OCI-LY1 (cell line): ENCODE results near the gene SLC38A3.

Experiments
- H2AFZ ChIP-seq: fragments of 200-600 bp; sonication (generic), shearing (Covaris generic); 2 replicates; pipeline ENCODE4 v1.6.0; 2014; ENCODE audit warnings: antibody characterized with exemption, mild to moderate bottlenecking, low read length
- H3F3A ChIP-seq: fragments of 200-600 bp; sonication (generic), shearing (Covaris generic); 2 replicates; pipeline ENCODE4 v1.6.0; 2014; ENCODE audit warnings: mild to moderate bottlenecking, antibody characterized with exemption, low read length, moderate library complexity; ENCODE audit not compliant: insufficient read depth
- H3K27ac ChIP-seq: fragments of 200-600 bp; sonication (generic); 2 replicates; pipeline ENCODE4 v1.5.1; 2014; ENCODE audit warnings: low read length, mixed run types, mild to moderate bottlenecking, low read depth; ENCODE audit not compliant: poor library complexity, severe bottlenecking
- H3K27me3 ChIP-seq: fragments of 200-600 bp; sonication (generic); 2 replicates; pipeline ENCODE4 v1.6.0; 2014; ENCODE audit warnings: antibody characterized with exemption, mild to moderate bottlenecking, low read length, moderate library complexity; ENCODE audit not compliant: insufficient read depth
- H3K36me3 ChIP-seq: fragments of 200-600 bp; sonication (generic); 2 replicates; pipeline ENCODE4 v1.6.1; 2014; ENCODE audit warnings: mild to moderate bottlenecking, antibody characterized with exemption, low read length, moderate library complexity, mixed read lengths; ENCODE audit not compliant: insufficient read depth
- H3K4me1 ChIP-seq: fragments of 200-600 bp; sonication (generic); 2 replicates; pipeline ENCODE4 v1.5.1; 2014; ENCODE audit warnings: mild to moderate bottlenecking, low read length, moderate library complexity; ENCODE audit not compliant: insufficient read depth, severe bottlenecking
- H3K4me2 ChIP-seq: fragments of 200-600 bp; sonication (generic), shearing (Covaris generic); 2 replicates; pipeline ENCODE4 v1.6.1; 2014; ENCODE audit warnings: low read length
- H3K4me3 ChIP-seq: fragments of 200-600 bp; sonication (generic); 2 replicates; pipeline ENCODE4 v1.5.1; 2014; ENCODE audit warnings: low read length, low read depth, mild to moderate bottlenecking, mixed read lengths; ENCODE audit not compliant: poor library complexity, severe bottlenecking
- H3K79me2 ChIP-seq: fragments of 200-600 bp; shearing (Covaris generic); 2 replicates; pipeline ENCODE4 v1.6.1; 2016; ENCODE audit warnings: mixed run types, low read length, mixed read lengths; ENCODE audit not compliant: insufficient read depth
- H3K9ac ChIP-seq: fragments of 200-600 bp; sonication (generic), shearing (Covaris generic); 2 replicates; pipeline ENCODE4 v1.6.1; 2014; ENCODE audit warnings: mild to moderate bottlenecking, low read length, mixed read lengths
- H3K9me2 ChIP-seq: fragments of 200-600 bp; sonication (generic), shearing (Covaris generic); 2 replicates; pipeline ENCODE4 v1.6.1; 2014; ENCODE audit warnings: low read depth, mild to moderate bottlenecking, low read length, mixed read lengths
- H3K9me3 ChIP-seq: fragments of 200-600 bp; shearing (Covaris generic); 2 replicates; pipeline ENCODE4 v1.6.1; 2014; ENCODE audit warnings: low read length, mixed read lengths
- H4K20me1 ChIP-seq: fragments of 200-600 bp; sonication (generic), shearing (Covaris generic); 2 replicates; pipeline ENCODE4 v1.6.0; 2016; ENCODE audit warnings: mild to moderate bottlenecking, low read length; ENCODE audit not compliant: insufficient read depth
- CTCF ChIP-seq: fragments of 200-600 bp; sonication (generic), shearing (Covaris generic); IDR thresholded peaks from 2 replicates; pipeline ENCODE4 v1.5.1; 2017; ENCODE audit warnings: mild to moderate bottlenecking, antibody characterized with exemption, low read length, moderate library complexity, mixed read lengths
- EZH2 ChIP-seq: fragments of 200-600 bp; sonication (generic), shearing (Covaris generic); IDR thresholded peaks from 2 replicates; pipeline ENCODE4 v1.8.0; 2017; ENCODE audit warnings: borderline replicate concordance, mixed run types, mild to moderate bottlenecking, antibody characterized with exemption, low read length, moderate library complexity, mixed read lengths

The SLC38A3 gene

GRCh38 chr3:50211930-50212329 lies 6.9 kb downstream of the SLC38A3 start:
- Histone ChIP-seq H3K27ac (no peak overlapping the region), H2AFZ (no peak overlapping the region), H3K79me2 (no peaks in the 10 kb centered on the region), H3K4me1 (no peaks in the 10 kb centered on the region), H3K36me3 (no peaks in the 10 kb centered on the region), H3K9me2 (no peaks in the 10 kb centered on the region), H3K9me3 (no peaks in the 10 kb centered on the region), H3K4me3 (no peak overlapping the region), H3K27me3 (peaks cover 11% of the 10 kb centered on the region), H4K20me1 (no peaks in the 10 kb centered on the region; the same call in 1 of the 2 replicates), H3K4me2 (no peak overlapping the region), H3F3A (no peaks in the 10 kb centered on the region), H3K9ac (no peak overlapping the region)
- no peak for TF ChIP-seq CTCF
- TF ChIP-seq EZH2, result no peak

GRCh38 chr3:50212502-50212901 lies 7.4 kb downstream of the SLC38A3 start:
- Histone ChIP-seq H3K4me1 (no peaks in the 10 kb centered on the region), H3K36me3 (no peaks in the 10 kb centered on the region), H3K9ac (no peak overlapping the region), H3K27me3 (peaks cover 11% of the 10 kb centered on the region), H3K4me2 (no peak overlapping the region), H3K9me2 (no peaks in the 10 kb centered on the region), H3K9me3 (no peaks in the 10 kb centered on the region), H4K20me1 (no peaks in the 10 kb centered on the region; the same call in 1 of the 2 replicates), H3K27ac (no peak overlapping the region), H2AFZ (no peak overlapping the region), H3K4me3 (no peak overlapping the region), H3K79me2 (no peaks in the 10 kb centered on the region), H3F3A (no peaks in the 10 kb centered on the region)
- TF ChIP-seq CTCF (no peak), EZH2 (no peak)

GRCh38 chr3:50212971-50213370 lies 7.9 kb downstream of the SLC38A3 start:
- Histone ChIP-seq H3K9me3 (no peaks in the 10 kb centered on the region), H3F3A (no peaks in the 10 kb centered on the region), H3K9me2 (no peaks in the 10 kb centered on the region), H3K27me3 (peaks cover 11% of the 10 kb centered on the region), H3K27ac (no peak overlapping the region), H2AFZ (no peak overlapping the region), H3K79me2 (no peaks in the 10 kb centered on the region), H4K20me1 (no peaks in the 10 kb centered on the region; the same call in 1 of the 2 replicates), H3K4me2 (no peak overlapping the region), H3K9ac (no peak overlapping the region), H3K4me1 (no peaks in the 10 kb centered on the region), H3K36me3 (no peaks in the 10 kb centered on the region), H3K4me3 (no peak overlapping the region)
- TF ChIP-seq CTCF (no peak), EZH2 (no peak)
